Suprapubic skin (tissue), 4 donors: ENCODE measurements around the gene ARTN.

Experiments
- CTCF ChIP-seq, 2 donors: fragments of 200-600 bp in 1 of 2; fragments of 450-650 bp in 1 of 2; sonication (generic) in 1 of 2; IDR thresholded peaks; one replicate each; pipeline ENCODE4 v1.5.1; 2016 to 2019; ENCODE audit warnings: antibody characterized with exemption in 2 of 2, mild to moderate bottlenecking in 1 of 2, moderate library complexity in 1 of 2
- EP300 ChIP-seq: sonication (generic); formaldehyde crosslinking; IDR thresholded peaks from one replicate; pipeline ENCODE4 v1.6.1; 2017; ENCODE audit warnings: antibody characterized with exemption
- POLR2A ChIP-seq, 2 donors: fragments of 450-650 bp; IDR thresholded peaks; one replicate each; pipeline ENCODE4 v1.6.1; 2017; ENCODE audit warnings: antibody characterized with exemption in 2 of 2, mild to moderate bottlenecking in 2 of 2, moderate library complexity in 2 of 2
- POLR2AphosphoS5 ChIP-seq, 3 donors: sonication (generic); formaldehyde crosslinking; IDR thresholded peaks; one replicate each; pipeline ENCODE4 v1.6.1; 2017; ENCODE audit warnings: antibody characterized with exemption in 3 of 3

GRCh38 chr1:43978264-43978550 lies 44.6 kb downstream of the ARTN start:
- TF ChIP-seq CTCF (IDR thresholded peaks at IDR 0.05) (no peak), EP300 (no peak), POLR2A (IDR thresholded peaks at IDR 0.05) (no peak), POLR2AphosphoS5 (IDR thresholded peaks at IDR 0.05) (no peak)
